ENCODE data around the gene C19orf67. TPM values are rescaled to one million over a fixed set of nuclear protein-coding genes. Genes with fewer than 3 reads are reported as not detected.

C19orf67 gene
- total and polyA plus RNA-seq, 2 of the 13 experiments (the other 11 are each of a cell fraction or from before 2014, with no cell fraction given), result 0.11 to 0.32 TPM

DNA sequence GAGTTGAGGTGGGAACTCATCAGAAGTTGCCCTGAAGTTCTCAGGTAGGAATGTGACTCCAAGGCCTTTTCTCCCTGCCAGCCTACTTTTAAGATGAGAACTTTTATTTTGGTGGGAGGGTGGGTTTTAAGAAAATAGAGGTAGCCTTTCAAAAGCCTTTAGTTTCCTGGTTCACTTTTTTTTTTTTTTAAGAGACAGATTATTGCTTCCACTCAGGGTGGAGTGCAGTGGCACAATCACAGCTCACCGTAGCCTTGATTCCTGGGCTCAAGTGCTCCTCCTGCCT, 3.0 kb downstream of the C19orf67 start:
- ATAC-seq, result no peak

More for the DNA sequence above, 3.0 kb downstream of the C19orf67 start:
- Histone ChIP-seq H3K9ac (ENCODE audit: insufficient read depth, low read depth, low read length) (peak overlapping the region; percentile 92; the same call in 1 of the 2 replicates), H3K9me3 (ENCODE audit: low read length) (no peaks in the 10 kb centered on the region), H3K4me2 (ENCODE audit: low read depth, low read length) (peak overlapping the region; percentile 95), H2AFZ (ENCODE audit: low read length) (no peak overlapping the region), H3K27me3 (ENCODE audit: control insufficient read depth in 1 of 2, insufficient read depth in 2 of 2, low read length in 2 of 2) (no peaks in the 10 kb centered on the region; a peak in 1 of 5 replicates), H3K4me3 (replicated peaks in 1 of 3; ENCODE audit: insufficient read depth in 1 of 3, low read depth in 2 of 3, low read length in 3 of 3) (peak overlapping the region in 2 of 3 experiments; percentile 87 to 95; a peak in 4 of 6 replicates), H3K4me1 (ENCODE audit: insufficient read depth, low read length) (peaks cover 44% of the 10 kb centered on the region), H4K20me1 (ENCODE audit: insufficient read depth, low read length) (no peaks in the 10 kb centered on the region), H3K79me2 (ENCODE audit: insufficient read depth, low read length) (peaks cover 5% of the 10 kb centered on the region), H3K36me3 (replicated peaks in 1 of 2; ENCODE audit: control insufficient read depth in 1 of 2, insufficient read depth in 2 of 2, low read length in 2 of 2) (0 out of 5 replicates have a peak, but pooled peaks cover 0 to 3% of the 10 kb centered on the region in 2 experiments), H3K27ac (ENCODE audit: extremely low read length, insufficient read depth, low read length) (no peak overlapping the region)
- CTCF ChIA-PET (ENCODE audit: low intra/inter-chr PET ratio, low total read pairs), result no interaction called here
- POLR2A ChIA-PET, result interaction anchor here (1.6 to 3.4 kb wide), 2 partner anchors 35 to 54 kb away, joined by 8 to 9 read pairs; partner anchors contain the start of genes ASF1B and PRKACA
- TF ChIP-seq NR3C1 (CRISPR knock-in tag; IDR thresholded peaks at IDR 0.05) (no peak), MBD4 (IDR thresholded peaks at IDR 0.05; ENCODE audit: borderline replicate concordance, low read length) (no peak), ZNF564 (CRISPR knock-in tag; IDR thresholded peaks at IDR 0.05) (no peak), POLR2AphosphoS2 (IDR thresholded peaks at IDR 0.05; ENCODE audit: low read depth, low read length) (no peak), FIP1L1 (IDR thresholded peaks at IDR 0.05; ENCODE audit: borderline replicate concordance, insufficient read depth, low read depth, low read length) (no peak), NONO (IDR thresholded peaks at IDR 0.05) (no peak), NONO (CRISPR knock-in tag; conservative IDR thresholded peaks at IDR 0.05) (no peak), JUNB (CRISPR knock-in tag; IDR thresholded peaks at IDR 0.05; ENCODE audit: borderline replicate concordance) (no peak), NR2F1 (CRISPR knock-in tag; IDR thresholded peaks at IDR 0.05) (no peak), ELF1 (CRISPR knock-in tag; IDR thresholded peaks at IDR 0.05) (no peak)
- TF ChIP-seq, protein P1, sequence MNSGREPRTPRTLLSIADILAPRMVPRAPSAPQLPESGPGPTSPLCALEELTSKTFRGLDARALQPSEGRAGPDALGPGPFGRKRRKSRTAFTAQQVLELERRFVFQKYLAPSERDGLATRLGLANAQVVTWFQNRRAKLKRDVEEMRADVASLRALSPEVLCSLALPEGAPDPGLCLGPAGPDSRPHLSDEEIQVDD (CRISPR knock-in tag; IDR thresholded peaks at IDR 0.05; ENCODE audit: borderline replicate concordance), result no peak
- TF ChIP-seq, protein P2, sequence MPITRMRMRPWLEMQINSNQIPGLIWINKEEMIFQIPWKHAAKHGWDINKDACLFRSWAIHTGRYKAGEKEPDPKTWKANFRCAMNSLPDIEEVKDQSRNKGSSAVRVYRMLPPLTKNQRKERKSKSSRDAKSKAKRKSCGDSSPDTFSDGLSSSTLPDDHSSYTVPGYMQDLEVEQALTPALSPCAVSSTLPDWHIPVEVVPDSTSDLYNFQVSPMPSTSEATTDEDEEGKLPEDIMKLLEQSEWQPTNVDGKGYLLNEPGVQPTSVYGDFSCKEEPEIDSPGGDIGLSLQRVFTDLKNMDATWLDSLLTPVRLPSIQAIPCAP (CRISPR knock-in tag; IDR thresholded peaks at IDR 0.05; ENCODE audit: low read depth), result no peak
- TF ChIP-seq, protein P3, sequence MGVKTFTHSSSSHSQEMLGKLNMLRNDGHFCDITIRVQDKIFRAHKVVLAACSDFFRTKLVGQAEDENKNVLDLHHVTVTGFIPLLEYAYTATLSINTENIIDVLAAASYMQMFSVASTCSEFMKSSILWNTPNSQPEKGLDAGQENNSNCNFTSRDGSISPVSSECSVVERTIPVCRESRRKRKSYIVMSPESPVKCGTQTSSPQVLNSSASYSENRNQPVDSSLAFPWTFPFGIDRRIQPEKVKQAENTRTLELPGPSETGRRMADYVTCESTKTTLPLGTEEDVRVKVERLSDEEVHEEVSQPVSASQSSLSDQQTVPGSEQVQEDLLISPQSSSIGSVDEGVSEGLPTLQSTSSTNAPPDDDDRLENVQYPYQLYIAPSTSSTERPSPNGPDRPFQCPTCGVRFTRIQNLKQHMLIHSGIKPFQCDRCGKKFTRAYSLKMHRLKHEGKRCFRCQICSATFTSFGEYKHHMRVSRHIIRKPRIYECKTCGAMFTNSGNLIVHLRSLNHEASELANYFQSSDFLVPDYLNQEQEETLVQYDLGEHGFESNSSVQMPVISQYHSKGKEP (CRISPR knock-in tag; IDR thresholded peaks at IDR 0.05), result no peak
- DNase-seq (ENCODE audit: low spot score) (no peak), FAIRE-seq (no peak)
- in situ Hi-C loops (cut with HindIII; ENCODE audit: extremely low pct_ligation_motif_present, low pct_unique_long_range_greater_than_20kb) (no loop called here), intact Hi-C loops (cut with micrococcal nuclease; ENCODE audit: unreplicated experiment) (loop anchor here (5.0 kb wide), 1 partner anchor 35 kb away; the partner anchor contains the start of gene PRKACA)
- WGBS (ENCODE audit: low lambda C conversion rate), result 0% methylated on average over 1 of the region's 1 CpG
- BruUV-seq (replicated peaks), result no TSS peak
